Measurements from ENCODE around the gene DYRK2.

Gene DYRK2

GRCh38 chr12:67698672-67699581 lies 50.4 kb downstream of the DYRK2 start:
- in situ Hi-C loops (cut with HindIII; ENCODE audit: low sequenced_read_pairs), result no loop called here

DNA sequence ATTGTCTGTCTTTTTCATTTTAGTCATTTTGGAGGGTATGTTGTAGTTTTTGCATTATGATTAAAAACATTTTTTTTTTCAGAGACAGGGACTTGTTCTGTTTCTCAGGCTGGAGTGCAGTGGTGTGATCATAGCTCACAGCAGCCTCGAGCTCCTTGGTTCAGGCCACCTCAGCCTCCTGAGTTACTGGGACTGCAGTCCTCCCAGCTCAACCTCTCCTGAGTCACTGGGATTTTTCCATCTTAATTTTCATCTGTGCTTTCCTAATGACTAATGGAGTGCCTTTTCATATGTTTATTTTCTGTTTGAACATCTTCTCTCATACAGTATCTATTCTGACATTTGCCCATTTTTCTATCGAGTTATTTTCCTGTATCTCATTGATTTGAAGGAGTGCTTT lies 52.6 kb downstream of the DYRK2 start:
- in situ Hi-C loops (cut with HindIII; ENCODE audit: low sequenced_read_pairs), result no loop called here

DNA sequence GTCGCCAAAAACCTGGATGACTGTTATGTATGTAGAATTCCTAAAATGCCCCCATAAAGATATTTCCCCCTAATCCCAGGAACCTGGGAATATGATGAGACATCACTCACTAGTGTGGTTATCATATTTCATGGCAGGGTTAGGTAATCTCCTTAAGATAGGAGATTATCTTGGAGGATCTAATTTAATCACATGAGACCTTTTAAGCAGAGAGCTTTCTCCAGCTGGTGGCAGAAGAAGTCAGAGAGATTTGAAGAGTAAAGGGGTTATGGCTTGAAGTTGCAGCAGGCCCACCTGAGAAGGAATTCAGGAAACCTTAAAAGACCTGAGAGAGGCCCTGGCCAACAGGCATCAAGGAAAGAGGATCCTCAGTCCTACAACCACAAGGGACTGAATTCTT lies 53.6 kb downstream of the DYRK2 start:
- in situ Hi-C loops (cut with HindIII; ENCODE audit: low sequenced_read_pairs), result no loop called here

DNA sequence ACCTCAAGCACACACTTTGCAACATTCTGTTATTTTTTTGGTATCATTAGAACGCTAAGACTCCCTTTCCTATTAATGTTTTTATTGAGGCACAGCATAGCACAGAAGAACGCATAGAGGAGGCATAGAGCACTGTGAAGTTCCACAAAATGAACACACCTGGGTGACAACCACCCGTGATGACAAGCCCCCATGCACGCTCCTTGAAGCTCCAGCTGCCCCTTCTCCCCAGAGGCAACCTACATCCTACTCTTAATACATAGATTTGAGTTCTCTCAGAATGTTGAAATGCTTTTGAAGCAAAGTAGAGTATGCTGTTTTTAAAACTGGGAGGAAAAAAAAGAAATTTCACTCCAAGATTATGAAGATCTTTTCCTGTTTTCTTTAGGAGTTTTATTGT lies 55.5 kb downstream of the DYRK2 start:
- in situ Hi-C loops (cut with HindIII; ENCODE audit: low sequenced_read_pairs), result no loop called here

DNA sequence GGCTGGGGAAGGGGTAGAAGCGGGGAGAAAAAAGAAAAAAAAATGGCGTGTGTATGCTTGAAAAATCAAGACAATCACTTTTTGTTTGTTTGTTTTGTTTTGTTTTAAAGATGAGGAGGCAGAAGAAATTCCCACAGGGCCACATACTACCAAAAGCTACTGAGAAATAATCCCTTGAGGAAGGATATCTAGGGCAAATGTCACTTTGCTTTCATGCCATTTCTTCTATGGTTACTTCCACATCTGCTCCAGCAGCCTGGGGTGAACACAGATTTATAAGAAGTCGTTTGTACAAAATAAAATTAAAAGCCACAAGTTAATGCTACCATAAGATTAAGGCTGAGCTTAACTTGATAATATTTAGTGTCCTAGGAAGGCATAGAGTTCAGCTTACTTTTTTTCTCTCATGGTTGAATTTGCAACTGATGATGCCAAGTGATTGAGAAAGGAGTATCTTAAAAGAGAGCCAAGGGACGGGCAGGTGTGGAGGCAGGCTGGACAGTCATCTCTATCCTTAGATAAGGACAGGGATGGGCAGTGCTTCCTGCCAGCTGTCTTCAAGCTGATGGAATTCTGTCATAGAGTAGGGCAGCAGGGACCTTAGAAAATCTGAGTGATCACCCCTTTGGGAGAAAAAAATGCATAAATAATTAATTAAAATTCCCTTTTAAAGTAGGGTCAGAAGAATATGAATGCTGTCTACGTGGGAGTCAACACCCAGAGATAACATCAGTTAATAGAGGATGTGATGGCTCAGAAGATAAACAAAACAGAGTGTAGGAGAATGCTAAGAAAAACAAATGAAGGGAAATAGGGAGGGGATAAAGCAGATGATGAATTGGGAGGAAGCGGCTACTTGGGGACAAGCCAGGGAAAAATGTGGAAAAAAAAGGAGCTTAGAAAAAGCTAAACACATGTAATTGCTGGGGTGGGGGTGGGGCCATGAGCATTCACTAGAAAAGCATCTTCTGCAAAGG lies 57.1 kb downstream of the DYRK2 start:
- in situ Hi-C loops (cut with HindIII; ENCODE audit: low sequenced_read_pairs), result no loop called here

GRCh38 chr12:67709367-67709954 lies 60.9 kb downstream of the DYRK2 start:
- in situ Hi-C loops (cut with HindIII; ENCODE audit: low sequenced_read_pairs), result no loop called here

DNA sequence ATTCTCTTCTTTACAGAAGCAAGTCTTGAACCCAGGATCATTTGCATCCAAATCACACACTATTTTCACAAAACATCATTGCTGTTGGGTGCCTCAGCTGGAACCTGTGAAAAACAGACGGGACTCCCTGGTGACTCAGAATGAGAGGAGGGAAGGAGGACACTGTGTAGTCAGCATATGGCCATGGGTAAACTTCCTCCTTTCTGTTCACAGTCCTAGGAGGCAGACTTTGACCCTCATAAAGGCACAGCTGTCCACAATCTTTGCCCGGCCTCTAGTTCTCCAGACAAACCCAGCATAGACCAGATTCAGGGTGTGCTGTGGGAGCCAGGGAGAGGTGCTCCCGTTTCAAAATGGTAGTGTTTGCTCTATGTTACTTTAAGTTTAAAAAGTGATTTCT lies 62.0 kb downstream of the DYRK2 start:
- in situ Hi-C loops (cut with HindIII; ENCODE audit: low sequenced_read_pairs), result no loop called here

GRCh38 chr12:67712011-67712410 lies 63.5 kb downstream of the DYRK2 start:
- in situ Hi-C loops (cut with HindIII; ENCODE audit: low sequenced_read_pairs), result no loop called here

DNA sequence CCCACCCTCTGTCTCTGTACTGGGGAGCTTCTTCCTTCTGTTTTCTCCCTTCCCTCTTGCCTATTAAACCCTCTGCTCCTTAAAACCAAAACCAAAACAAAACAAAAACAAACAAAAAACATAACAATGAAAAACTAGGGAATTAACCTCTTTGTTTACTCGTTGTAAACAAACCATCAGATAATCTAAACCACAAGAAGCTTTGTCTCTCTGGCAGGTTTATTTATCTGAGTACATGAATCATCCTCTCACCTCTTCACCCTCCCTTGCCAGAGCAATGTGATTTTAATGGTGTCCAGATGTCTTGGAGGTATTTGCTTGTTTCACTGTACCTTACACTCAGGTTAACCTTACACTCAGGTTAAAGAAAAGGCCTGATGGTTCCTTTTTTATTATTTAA lies 66.1 kb downstream of the DYRK2 start:
- in situ Hi-C loops (cut with HindIII; ENCODE audit: low sequenced_read_pairs), result no loop called here

Data from endothelial cell of hepatic sinusoid (primary cell).